Measurements from ENCODE around the gene CREB5.

- TF ChIP-seq GATA3 (IDR thresholded peaks at IDR 0.05; ENCODE audit: low read depth, low read length) (no peak), GATA2 (IDR thresholded peaks at IDR 0.05; ENCODE audit: low read depth, low read length) (no peak)
Measured at GRCh38 chr7:28725911-28726310, 313.6 kb downstream of the CREB5 start.

Measured in SH-SY5Y (cell line).